Breast epithelium (tissue), 4 donors: ENCODE data around the gene ABHD8. TPM values are rescaled to one million over a fixed set of nuclear protein-coding genes. Genes with fewer than 3 reads are reported as not detected.

Experiments used
- DNase-seq, 2 donors: peaks; one replicate each; pipeline ENCODE4 v3.0.0-alpha.2; 2019; ENCODE audit warnings: low spot score in 2 of 2
- H3K27ac ChIP-seq, 2 donors: fragments of 200-600 bp; sonication (generic) in 1 of 2; one replicate each; pipeline ENCODE4 v1.5.1; 2016 to 2019; ENCODE audit warnings: mild to moderate bottlenecking in 1 of 2
- H3K27me3 ChIP-seq, 2 donors: fragments of 200-600 bp; sonication (generic) in 1 of 2; one replicate each; pipeline versions ENCODE4 v1.5.1 to v1.6.0; 2017 to 2019; ENCODE audit warnings: control low read depth in 1 of 2, mild to moderate bottlenecking in 1 of 2
- H3K36me3 ChIP-seq: fragments of 200-600 bp; one replicate; pipeline ENCODE4 v1.5.1; 2019
- H3K4me1 ChIP-seq, 2 donors: fragments of 200-600 bp; sonication (generic); one replicate each; pipeline ENCODE4 v1.5.1; 2016 to 2019; ENCODE audit warnings: control low read depth in 1 of 2
- H3K4me3 ChIP-seq, 3 donors: fragments of 200-600 bp; sonication (generic); 1 replicate in 2 of 3; 2 replicates in 1 of 3; pipeline ENCODE4 v1.5.1; 2016 to 2019; ENCODE audit warnings: mild to moderate bottlenecking in 3 of 3, moderate library complexity in 2 of 3
- H3K9me3 ChIP-seq, 2 donors: fragments of 200-600 bp; sonication (generic) in 1 of 2; one replicate each; pipeline ENCODE4 v1.5.1; 2016 to 2019; ENCODE audit warnings: control low read depth in 1 of 2
- CTCF ChIP-seq, 3 donors: fragments of 450-650 bp; IDR thresholded peaks; one replicate each; pipeline ENCODE4 v1.5.1; 2016 to 2017; ENCODE audit warnings: antibody characterized with exemption in 3 of 3, mild to moderate bottlenecking in 3 of 3, moderate library complexity in 3 of 3
- POLR2A ChIP-seq: fragments of 450-650 bp; IDR thresholded peaks from one replicate; pipeline ENCODE4 v1.6.1; 2016; ENCODE audit warnings: antibody characterized with exemption, mild to moderate bottlenecking, moderate library complexity
- POLR2AphosphoS5 ChIP-seq, 3 donors: sonication (generic); formaldehyde crosslinking; IDR thresholded peaks; one replicate each; pipeline ENCODE4 v1.6.1; 2017; ENCODE audit warnings: antibody characterized with exemption in 3 of 3
- intact Hi-C: fragments of 100-400 bp; cut with DNase I; formaldehyde crosslinking; loops from one replicate; pipeline ENCODE4 v1.15.1; 2023; ENCODE audit warnings: low total_unique reads
- total RNA-seq, 3 donors: library from RNA; depleted of rRNA; stranded (reverse); fragments of >200 nt; gene quantifications; one replicate each; pipeline ENCODE4 v1.1.0, GENCODE V29; 2016

Gene ABHD8
- total RNA-seq, 3 donors from 2014 or later: 6.7 to 14.4 (median 11.0) TPM

GRCh38 chr19:17294051-17294891 is 9.0 kb downstream of the ABHD8 start:
- H3K27ac ChIP-seq: no peak overlapping the region
- intact Hi-C loops: no loop called here
- H3K4me3 ChIP-seq: no peak overlapping the region
- H3K36me3 ChIP-seq: no peaks in the 10 kb centered on the region
- no peaks in the 10 kb centered on the region for H3K4me1 ChIP-seq
- no peak for DNase-seq
- TF ChIP-seq POLR2AphosphoS5 (IDR thresholded peaks at IDR 0.05) (no peak), POLR2A (no peak), CTCF (IDR thresholded peaks at IDR 0.05) (no peak)
- H3K9me3 ChIP-seq: peaks cover 0 to 5% of the 10 kb centered on the region in 2 donors
- H3K27me3 ChIP-seq: no peaks in the 10 kb centered on the region

DNA sequence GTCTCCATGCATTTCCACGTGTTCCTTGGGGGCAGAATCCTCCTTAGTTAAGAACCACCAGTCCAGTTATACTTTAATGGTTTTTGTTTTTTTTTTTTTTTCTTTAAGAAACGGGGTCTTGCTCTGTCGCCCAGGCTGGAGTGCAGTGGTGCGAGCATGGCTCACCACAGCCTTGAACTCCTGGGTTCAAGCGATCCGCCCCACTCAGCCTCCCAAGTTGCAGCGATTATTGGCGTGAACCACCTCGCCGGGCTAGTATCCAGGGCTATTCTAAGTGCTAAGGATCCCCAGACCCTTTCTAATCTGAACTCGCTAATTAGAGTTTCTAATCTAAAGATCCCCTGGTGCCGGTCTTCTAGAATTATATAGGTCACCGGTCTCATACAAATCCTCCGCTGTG is 9.6 kb downstream of the ABHD8 start:
- Histone ChIP-seq H3K36me3 (no peaks in the 10 kb centered on the region), H3K4me3 (no peak overlapping the region), H3K27me3 (no peaks in the 10 kb centered on the region), H3K9me3 (peaks cover 0 to 5% of the 10 kb centered on the region in 2 donors), H3K4me1 (no peaks in the 10 kb centered on the region), H3K27ac (peak overlapping the region in 1 of 2 donors; percentile 25)
- no peak for DNase-seq
- intact Hi-C loops: no loop called here
- TF ChIP-seq POLR2AphosphoS5 (IDR thresholded peaks at IDR 0.05) (no peak), CTCF (IDR thresholded peaks at IDR 0.05) (no peak), POLR2A (no peak)

- H3K27me3 ChIP-seq: no peaks in the 10 kb centered on the region
- peak overlapping the region; percentile 79 to 90 for H3K27ac ChIP-seq
- H3K9me3 ChIP-seq: no peaks in the 10 kb centered on the region
- peak overlapping the region; percentile 41 to 74 (median 51) for H3K4me3 ChIP-seq
- TF ChIP-seq CTCF (IDR thresholded peaks at IDR 0.05): peak; percentile 45 to 69 (median 66)
- TF ChIP-seq POLR2A: no peak
- peak in 1 of 3 donors; percentile 31 for TF ChIP-seq POLR2AphosphoS5 (IDR thresholded peaks at IDR 0.05)
- H3K36me3 ChIP-seq: no peaks in the 10 kb centered on the region
- H3K4me1 ChIP-seq: no peaks in the 10 kb centered on the region
- intact Hi-C loops: no loop called here
- DNase-seq: peak in 1 of 2 donors; percentile 79
These were observed 10.7 kb downstream of the ABHD8 start for GRCh38 chr19:17292301-17293074.

DNA sequence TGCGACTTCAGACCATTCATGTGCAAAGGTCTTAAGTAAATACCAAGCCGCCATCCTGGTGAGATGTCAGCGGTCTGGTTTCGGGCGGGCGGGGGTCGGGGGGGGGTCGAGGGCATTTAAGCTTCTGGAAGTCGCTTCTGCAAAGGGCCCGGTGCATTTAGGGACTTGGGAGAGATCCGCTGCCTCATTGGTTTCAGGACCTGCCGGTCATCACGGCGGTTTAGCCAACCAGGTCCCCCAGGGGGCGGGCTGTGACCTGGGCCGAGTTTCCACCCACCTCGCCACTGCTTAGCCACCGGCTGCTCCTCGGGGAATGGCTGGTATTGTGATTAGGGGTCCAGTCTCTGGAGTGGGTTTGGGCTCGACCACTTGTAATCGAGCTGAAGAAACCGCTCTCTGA is 13.7 kb downstream of the ABHD8 start:
- intact Hi-C loops: loop anchor here (10.0 kb wide), 1 partner anchor 225 kb away; no protein-coding TSS in a partner anchor

More for the DNA sequence above, 13.7 kb downstream of the ABHD8 start:
- no peak for TF ChIP-seq POLR2AphosphoS5 (IDR thresholded peaks at IDR 0.05)
- TF ChIP-seq POLR2A: no peak
- TF ChIP-seq CTCF (IDR thresholded peaks at IDR 0.05): no peak
- H3K36me3 ChIP-seq: no peaks in the 10 kb centered on the region
- H3K27ac ChIP-seq: no peak overlapping the region
- DNase-seq: no peak
- H3K27me3 ChIP-seq: no peaks in the 10 kb centered on the region
- no peaks in the 10 kb centered on the region for H3K4me1 ChIP-seq
- no peaks in the 10 kb centered on the region for H3K9me3 ChIP-seq
- no peak overlapping the region for H3K4me3 ChIP-seq
